Measurements from ENCODE around the gene GTF3C6.

DNA sequence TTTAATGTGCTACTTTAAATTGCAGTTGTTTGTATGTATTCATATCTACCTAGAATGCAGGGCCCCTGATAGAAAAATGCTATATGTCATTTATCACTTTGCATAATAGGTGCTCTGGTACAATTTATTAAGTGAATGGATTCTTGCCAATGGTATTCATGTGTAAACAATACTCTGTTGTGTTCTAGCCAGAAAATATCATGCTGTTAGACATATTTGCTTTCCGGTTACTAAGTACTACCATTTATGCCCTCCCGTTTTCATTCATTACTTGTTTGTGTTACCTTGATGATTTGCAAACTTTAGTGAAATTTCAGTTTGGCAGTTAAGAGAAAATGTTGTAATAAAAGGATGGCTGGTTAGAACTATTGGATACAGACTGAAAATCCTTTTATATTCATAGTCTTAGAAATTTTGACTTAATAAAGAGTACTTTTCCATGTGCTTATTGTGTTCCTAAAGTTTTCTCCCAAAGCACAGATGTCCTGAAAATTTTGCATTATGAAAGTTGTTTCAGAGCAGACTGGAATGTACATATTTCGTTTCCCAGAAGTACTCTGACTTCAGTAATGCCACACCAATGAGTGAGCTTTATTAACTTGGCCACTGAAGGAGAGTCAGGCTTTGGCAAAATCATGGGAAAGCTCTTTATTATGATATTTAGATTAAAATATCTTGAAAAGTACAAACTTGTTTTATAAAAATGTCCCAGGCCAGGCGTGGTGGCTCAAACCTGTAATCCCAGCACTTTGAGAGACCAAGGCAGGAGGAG is 54.8 kb downstream of the GTF3C6 start:
- TF ChIP-seq, protein P1, sequence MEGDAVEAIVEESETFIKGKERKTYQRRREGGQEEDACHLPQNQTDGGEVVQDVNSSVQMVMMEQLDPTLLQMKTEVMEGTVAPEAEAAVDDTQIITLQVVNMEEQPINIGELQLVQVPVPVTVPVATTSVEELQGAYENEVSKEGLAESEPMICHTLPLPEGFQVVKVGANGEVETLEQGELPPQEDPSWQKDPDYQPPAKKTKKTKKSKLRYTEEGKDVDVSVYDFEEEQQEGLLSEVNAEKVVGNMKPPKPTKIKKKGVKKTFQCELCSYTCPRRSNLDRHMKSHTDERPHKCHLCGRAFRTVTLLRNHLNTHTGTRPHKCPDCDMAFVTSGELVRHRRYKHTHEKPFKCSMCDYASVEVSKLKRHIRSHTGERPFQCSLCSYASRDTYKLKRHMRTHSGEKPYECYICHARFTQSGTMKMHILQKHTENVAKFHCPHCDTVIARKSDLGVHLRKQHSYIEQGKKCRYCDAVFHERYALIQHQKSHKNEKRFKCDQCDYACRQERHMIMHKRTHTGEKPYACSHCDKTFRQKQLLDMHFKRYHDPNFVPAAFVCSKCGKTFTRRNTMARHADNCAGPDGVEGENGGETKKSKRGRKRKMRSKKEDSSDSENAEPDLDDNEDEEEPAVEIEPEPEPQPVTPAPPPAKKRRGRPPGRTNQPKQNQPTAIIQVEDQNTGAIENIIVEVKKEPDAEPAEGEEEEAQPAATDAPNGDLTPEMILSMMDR (IDR thresholded peaks at IDR 0.05; ENCODE audit: low read depth, low read length): no peak
- TF ChIP-seq EZH2phosphoT487 (IDR thresholded peaks at IDR 0.05; ENCODE audit: low read depth): no peak

Data from OCI-LY3 (cell line).